Stimulated activated CD4-positive, alpha-beta T cell treated with anti-CD3 and anti-CD28 coated beads, Interleukin-12 subunit alpha, Interleukin-12 subunit beta, amount 100 ng/mL, for 48 hours (primary cell): ENCODE data around the gene CHERP.
A peak's percentile ranks its signal among the peaks of the same experiment; 100 is the strongest.
"Not testable (repeated sequence)": the region's sequence is repeated elsewhere in the genome, so short reads cannot be mapped to it uniquely, and the experiment has no call there.

Experiments used
- DNase-seq, 3 donors: peaks; one replicate each; pipeline ENCODE4 v3.0.0-alpha.2; 2020; ENCODE audit warnings: low read depth in 2 of 3, low spot score in 1 of 3

The CHERP gene

GRCh38 chr19:16520074-16520973 lies 21.9 kb downstream of the CHERP start:
- DNase-seq = no peak

DNA sequence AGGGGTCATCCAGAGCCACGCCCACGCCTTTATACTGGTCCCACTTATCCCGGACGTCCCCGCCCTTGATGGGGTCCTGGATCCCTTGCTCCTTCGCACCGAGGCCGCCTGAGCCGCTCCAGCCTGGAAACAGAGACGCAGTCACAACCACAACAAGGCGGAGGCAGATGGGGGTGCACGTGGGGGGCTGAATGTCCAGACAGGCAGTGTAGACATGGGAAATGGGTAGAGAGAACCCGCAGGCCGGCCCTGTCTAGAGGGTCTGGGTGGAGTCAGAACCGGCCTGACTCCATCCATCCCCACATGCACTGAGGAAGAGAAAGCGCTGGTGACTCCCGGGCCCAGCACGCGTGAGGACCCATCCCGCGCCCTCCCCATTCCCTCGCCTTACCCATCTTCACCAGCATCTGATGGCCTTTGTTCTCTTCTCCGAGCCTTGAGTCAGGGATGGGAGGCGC lies 23.0 kb downstream of the CHERP start:
- no peak for DNase-seq

GRCh38 chr19:16518483-16519229 lies 23.6 kb downstream of the CHERP start:
- no peak for DNase-seq

- no peak for DNase-seq
These were observed 24.2 kb downstream of the CHERP start for GRCh38 chr19:16518061-16518460.

DNA sequence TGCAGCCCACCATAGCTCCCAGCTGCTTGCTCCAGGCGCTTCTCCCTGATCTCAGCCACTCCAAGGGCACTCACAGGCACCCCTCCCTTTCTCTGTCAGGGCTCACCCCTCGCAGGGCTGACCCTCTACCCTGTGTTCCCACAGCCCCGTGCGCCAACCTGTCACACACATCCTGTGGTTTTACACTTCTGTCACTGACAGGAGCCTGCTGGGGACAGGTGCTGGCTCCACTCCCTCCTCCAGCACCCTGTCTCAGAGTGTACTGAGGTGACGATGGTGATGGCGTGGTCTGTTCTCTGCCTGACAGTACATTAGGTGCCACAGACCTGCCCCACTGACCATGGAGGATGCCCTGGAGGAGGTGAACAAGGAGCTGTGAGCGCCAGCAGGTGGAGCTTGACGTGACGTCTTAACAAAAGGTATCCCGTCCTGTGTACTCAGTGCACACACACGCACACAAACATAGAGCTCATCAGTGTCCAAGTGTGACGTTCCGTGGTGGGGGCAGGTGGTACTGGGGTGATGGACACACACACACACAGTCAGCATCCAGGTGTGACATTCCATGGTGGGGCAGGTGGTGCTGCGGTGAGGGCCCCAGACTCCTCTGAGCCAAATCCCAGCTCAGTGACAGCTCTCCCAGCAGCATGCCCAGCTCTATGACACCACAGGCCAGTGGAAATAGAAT lies 25.2 kb downstream of the CHERP start:
- DNase-seq = no peak

DNA sequence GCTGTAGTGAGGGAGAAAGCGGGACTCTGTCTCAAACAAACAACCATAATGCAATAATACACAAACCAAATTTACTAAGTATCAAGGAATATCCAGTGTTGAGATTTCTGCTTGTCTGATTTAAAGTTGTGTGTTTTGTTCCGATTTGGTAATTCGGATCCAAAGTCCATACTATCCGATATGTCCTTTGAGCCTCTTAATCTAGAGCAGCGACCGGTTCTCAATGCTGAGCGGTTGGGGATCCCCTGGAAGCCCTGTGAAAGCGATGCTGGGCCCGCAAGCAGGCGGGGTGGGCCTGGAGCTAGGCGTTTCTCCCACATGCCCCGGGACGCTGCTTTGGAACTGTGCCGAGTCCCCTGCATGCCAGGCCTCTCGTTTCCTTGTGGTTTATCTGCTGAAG lies 25.9 kb downstream of the CHERP start:
- DNase-seq = no peak

DNA sequence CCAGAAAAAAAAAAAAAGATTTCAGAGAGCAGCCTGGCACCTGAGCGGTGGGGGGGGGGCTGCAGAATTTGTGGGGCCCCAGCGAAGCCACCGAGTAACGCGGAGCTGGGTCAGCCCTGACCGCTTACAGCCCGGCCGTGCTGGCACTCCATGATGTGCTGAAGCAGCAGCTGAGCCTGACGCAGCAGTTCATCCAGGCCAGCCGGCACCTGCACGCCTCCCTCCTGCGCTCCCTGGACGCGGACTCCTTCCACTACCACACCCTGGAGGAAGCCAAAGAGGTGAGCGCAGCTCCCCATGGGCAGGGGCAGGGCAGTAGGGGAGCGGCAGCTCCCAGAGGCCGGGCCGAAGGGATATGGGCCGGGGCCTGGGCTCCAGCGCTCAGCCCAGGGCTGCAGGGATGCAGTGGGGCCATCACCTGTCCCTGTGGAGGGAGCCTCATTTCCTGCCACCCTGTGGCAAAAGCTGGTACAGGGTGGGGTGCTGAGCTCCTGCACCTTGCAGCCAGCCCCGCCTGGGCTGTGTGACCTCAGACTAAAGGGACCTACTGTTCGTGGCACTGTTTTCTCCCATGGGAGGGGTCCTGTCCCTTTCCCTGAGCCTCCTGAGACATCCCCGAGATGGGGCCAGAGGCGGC lies 27.7 kb downstream of the CHERP start:
- DNase-seq = no peak

- DNase-seq = not testable (repeated sequence)
These were observed 29.6 kb downstream of the CHERP start for GRCh38 chr19:16512611-16513010.

DNA sequence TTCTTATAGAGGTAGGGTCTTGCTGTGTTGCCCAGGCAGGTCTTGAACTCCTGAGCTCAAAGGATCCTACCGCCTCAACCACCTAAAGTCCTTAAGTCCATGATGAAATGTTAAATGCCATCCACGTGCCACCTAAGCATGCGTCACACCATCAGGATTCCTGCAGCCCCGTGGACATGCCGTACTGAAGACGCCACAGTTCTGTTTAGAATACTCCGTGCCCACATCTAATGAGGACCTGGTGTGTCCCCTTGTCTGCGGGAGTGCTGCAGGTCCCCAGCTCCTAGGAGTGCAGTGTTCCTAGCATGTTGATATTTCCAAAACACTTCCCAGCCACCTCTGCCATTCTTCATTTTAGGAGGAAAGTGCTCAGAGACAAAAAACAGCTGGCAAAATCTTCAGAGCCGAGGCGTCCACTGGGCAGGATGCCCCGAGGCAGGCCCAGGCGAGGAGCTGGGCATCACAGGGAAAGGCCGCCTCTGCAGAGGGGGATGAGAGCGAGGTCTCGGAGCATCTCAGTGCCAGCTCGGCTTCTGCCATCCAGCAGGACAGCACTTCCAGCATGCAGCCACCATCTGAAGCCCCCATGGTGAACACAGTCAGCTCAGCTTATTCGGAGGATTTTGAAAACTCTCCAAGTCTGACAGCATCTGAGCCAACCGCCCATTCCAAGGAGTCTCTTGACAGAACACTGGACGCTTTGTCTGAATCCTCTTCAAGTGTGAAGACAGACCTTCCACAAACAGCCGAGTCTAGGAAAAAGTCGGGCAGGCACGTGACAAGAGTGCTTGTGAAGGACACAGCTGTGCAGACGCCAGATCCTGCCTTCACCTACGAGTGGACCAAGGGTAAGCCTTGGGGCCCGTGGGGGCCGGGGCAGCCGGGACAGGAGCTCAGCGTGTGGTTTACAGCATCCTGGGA lies 32.8 kb downstream of the CHERP start:
- DNase-seq = no peak

GRCh38 chr19:16508546-16508945 lies 33.7 kb downstream of the CHERP start:
- no peak for DNase-seq

DNA sequence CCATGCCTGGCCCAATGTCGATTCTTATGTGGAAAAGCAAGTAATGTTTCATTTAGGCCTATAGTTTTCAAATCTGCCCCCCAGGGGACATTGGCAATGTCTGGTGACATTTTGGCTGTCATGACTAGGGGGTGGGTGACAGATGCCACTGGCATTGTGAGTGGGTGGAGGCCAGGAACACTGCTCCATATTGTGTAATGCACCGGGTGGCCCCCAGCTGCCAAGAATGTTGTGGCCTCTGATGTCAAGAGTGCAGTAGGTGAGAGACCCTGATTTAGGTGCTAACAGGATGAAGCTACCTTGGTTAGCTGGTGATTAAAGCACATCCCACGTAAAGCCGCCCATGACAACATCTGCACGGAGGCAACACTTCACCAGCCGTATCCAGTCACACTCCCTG lies 35.3 kb downstream of the CHERP start:
- no peak for DNase-seq

GRCh38 chr19:16506161-16506560 lies 36.1 kb downstream of the CHERP start:
- DNase-seq = not testable (repeated sequence)

DNA sequence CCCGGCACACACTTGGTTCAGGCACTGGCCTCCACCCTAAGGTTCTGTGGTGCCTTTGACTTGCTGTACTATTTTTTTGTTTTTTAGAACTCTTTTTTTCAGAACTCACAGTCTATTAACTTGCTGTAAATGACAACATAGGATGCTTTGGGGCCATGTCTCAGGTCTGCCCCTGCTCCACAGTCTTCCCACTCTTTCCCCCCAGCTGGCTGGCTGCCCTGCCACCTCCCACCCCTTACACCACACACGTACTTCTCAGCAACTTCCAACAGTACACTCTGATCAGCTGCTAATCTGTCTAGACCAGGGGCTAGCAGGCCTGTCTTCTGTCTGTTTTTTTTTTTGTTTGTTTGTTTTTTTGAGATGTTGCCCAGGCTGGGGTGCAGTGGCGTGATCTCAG lies 38.0 kb downstream of the CHERP start:
- no peak for DNase-seq

GRCh38 chr19:16497837-16498236 lies 44.4 kb downstream of the CHERP start:
- no peak for DNase-seq

DNA sequence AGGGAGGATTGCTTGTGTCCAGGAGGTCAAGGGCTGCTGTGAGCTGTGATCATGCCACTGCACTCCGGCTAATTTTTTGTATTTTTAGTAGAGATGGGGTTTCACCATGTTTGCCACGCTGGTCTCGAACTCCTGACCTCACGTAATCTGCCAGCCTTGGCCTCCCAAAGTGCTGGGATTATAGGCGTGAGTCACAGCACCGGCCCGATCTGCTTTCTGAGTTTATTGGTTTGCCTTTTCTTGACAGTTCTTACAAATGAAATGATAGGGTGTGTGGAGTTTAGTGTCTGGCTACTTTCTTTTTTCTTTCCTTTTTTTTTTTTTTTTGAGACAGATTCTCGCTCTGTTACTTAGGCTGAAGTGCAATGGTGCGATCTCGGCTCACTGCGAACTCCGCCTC lies 45.2 kb downstream of the CHERP start:
- no peak for DNase-seq

DNA sequence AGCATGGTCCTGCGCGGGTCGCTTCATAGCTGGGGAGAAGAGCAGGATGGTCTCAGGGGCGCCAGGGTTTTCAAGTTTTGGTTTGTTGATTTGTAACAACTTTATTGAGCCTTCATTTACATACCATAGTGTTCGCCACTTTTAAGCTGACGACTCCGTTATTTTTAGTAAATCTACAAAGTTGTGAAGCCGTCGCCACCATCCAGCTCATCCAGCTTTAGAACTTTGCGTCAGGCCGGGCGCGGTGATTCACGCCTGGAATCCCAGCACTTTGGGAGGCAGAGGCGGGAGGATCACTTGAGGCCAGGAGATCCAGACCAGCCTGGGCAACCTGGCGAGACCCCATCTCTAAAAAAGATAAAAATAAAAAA lies 45.6 kb downstream of the CHERP start:
- no peak for DNase-seq

GRCh38 chr19:16495982-16496612 lies 46.1 kb downstream of the CHERP start, which contains the start of the genes C19orf44 and CALR3:
C19orf44 (plus strand) TSS chr19:16496394; CDS start chr19:16500793, 4,399 bp downstream.
CALR3 (minus strand) TSS chr19:16496167; CDS start chr19:16496129, 38 bp downstream.
- peak; percentile 95 to 96 (median 96) for DNase-seq

- DNase-seq = not testable (repeated sequence)
These were observed 55.8 kb downstream of the CHERP start for GRCh38 chr19:16486476-16486875.

GRCh38 chr19:16482745-16483144 lies 59.5 kb downstream of the CHERP start:
- DNase-seq = no peak
